Erythroblast (primary cell): ENCODE measurements around the gene KSR1.
"Not testable (repeated sequence)": the region's sequence is repeated elsewhere in the genome, so short reads cannot be mapped to it uniquely, and the experiment has no call there.

Experiments
- GATA1 ChIP-seq: IDR thresholded peaks from 2 replicates; pipeline ENCODE4 v1.6.1; 2011; ENCODE audit warnings: low read depth, mild to moderate bottlenecking, control low read depth, low read length, moderate library complexity
- POLR2A ChIP-seq: IDR thresholded peaks from 2 replicates; pipeline ENCODE4 v1.6.1; 2011; ENCODE audit warnings: mild to moderate bottlenecking, low read length

GRCh38 chr17:27637818-27638217 is 181.6 kb downstream of the KSR1 start:
- TF ChIP-seq POLR2A, GATA1: not testable (repeated sequence)
